Subcutaneous adipose tissue (tissue), 4 donors: ENCODE measurements around the gene GPR108. TPM values are rescaled to one million over a fixed set of nuclear protein-coding genes. Genes with fewer than 3 reads are reported as not detected.

Experiments used
- CTCF ChIP-seq: fragments of 450-650 bp; IDR thresholded peaks from one replicate; pipeline ENCODE4 v1.5.1; 2016; ENCODE audit warnings: low read depth, mild to moderate bottlenecking, control low read depth, antibody characterized with exemption, moderate library complexity
- total RNA-seq, 4 donors: library from RNA; depleted of rRNA; stranded (reverse); fragments of >200 nt; gene quantifications; one replicate each; pipeline ENCODE4 v1.1.0, GENCODE V29; 2016

GPR108 gene
- total RNA-seq = 10 to 100 TPM; 31.0 to 62.9 (median 45.6) TPM

- TF ChIP-seq CTCF = no peak
Observed at GRCh38 chr19:6737284-6737872, at the start of gene GPR108. GPR108 (minus strand) TSS chr19:6737580; CDS start chr19:6737576, 4 bp downstream.

- TF ChIP-seq CTCF = no peak
Observed at GRCh38 chr19:6779206-6779605, 41.8 kb upstream of the GPR108 start.

- TF ChIP-seq CTCF = no peak
Observed at GRCh38 chr19:6778386-6778785, 41.0 kb upstream of the GPR108 start.

GRCh38 chr19:6777434-6777833 is 40.1 kb upstream of the GPR108 start:
- no peak for TF ChIP-seq CTCF

GRCh38 chr19:6776999-6777398 is 39.6 kb upstream of the GPR108 start:
- no peak for TF ChIP-seq CTCF

GRCh38 chr19:6774821-6775707 is 37.7 kb upstream of the GPR108 start:
- no peak for TF ChIP-seq CTCF

- TF ChIP-seq CTCF = no peak
Observed at GRCh38 chr19:6773323-6773931, 36.0 kb upstream of the GPR108 start.
